ENCODE data around the gene SGSM1.

DNA sequence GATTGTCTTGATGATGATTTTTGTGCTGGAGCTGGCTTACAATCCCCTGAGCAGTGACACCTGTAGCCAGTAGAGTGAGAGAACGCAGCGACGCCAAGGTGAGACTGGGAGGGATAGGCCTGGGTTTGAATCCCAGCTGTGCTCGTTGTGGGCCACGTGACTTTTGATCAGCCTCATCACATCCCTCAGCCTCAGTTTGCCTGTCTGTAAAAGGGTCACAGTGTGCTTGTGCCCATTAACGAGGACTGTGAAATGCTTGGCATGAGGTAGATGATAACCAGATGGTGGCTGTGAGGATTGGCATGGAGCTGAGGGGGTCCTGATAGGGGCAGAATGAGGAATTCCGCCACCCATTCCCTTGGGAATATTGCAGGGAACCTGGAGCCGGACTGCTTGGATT is 156.1 kb downstream of the SGSM1 start:
- no peak for TF ChIP-seq EZH2 (IDR thresholded peaks at IDR 0.05; ENCODE audit: borderline replicate concordance, low read depth, low read length, severe bottlenecking)
- TF ChIP-seq, protein P1, sequence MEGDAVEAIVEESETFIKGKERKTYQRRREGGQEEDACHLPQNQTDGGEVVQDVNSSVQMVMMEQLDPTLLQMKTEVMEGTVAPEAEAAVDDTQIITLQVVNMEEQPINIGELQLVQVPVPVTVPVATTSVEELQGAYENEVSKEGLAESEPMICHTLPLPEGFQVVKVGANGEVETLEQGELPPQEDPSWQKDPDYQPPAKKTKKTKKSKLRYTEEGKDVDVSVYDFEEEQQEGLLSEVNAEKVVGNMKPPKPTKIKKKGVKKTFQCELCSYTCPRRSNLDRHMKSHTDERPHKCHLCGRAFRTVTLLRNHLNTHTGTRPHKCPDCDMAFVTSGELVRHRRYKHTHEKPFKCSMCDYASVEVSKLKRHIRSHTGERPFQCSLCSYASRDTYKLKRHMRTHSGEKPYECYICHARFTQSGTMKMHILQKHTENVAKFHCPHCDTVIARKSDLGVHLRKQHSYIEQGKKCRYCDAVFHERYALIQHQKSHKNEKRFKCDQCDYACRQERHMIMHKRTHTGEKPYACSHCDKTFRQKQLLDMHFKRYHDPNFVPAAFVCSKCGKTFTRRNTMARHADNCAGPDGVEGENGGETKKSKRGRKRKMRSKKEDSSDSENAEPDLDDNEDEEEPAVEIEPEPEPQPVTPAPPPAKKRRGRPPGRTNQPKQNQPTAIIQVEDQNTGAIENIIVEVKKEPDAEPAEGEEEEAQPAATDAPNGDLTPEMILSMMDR (IDR thresholded peaks at IDR 0.05; ENCODE audit: borderline replicate concordance, extremely low read depth, low read length, poor library complexity, severe bottlenecking): no peak

All from DND-41 (cell line).